ENCODE measurements around the gene YOD1. TPM values are rescaled to one million over a fixed set of nuclear protein-coding genes. Genes with fewer than 3 reads are reported as not detected.

Gene YOD1
- total RNA-seq, 4 donors from 2014 or later: 11.6 to 17.7 (median 13.5) TPM

DNA sequence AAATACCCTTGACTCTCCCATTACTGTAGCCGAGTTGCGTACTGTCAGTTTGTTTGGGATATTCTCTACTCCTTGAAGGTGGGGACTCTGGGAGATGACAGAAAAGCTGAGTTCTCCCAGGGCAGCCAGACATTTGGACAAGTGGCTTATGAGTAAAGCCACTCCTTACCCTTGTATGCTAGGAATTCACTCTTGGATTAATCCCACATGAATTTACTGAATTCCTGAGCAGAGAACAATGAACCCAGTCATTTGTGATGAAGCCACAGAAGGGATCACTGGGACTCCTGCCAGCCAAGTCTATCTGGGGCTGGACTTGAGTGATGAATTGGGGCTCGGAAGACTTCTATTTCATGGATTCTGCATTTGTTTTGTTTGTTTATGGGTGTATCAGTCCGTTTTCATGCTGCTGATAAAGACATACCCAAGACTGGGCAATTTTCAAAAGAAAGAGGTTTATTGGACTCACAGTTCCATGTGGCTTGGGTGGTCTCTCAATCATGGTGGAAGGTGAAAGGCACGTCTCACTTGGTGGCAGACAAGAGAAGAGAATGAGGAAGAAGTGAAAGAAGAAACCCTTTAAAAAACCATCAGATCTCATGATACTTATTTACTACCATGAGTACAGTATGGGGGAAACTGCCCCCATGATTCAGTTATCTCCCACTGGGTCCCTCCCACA lies 43.5 kb downstream of the YOD1 start:
- Histone ChIP-seq H3K27me3 (no peaks in the 10 kb centered on the region), H3K9me3 (no peaks in the 10 kb centered on the region), H3K36me3 (no peaks in the 10 kb centered on the region), H3K27ac (peak overlapping the region; percentile 29 to 86 (median 54)), H3K4me3 (replicated peaks in 1 of 3) (no peak overlapping the region), H3K4me1 (peaks cover 36 to 55% of the 10 kb centered on the region in 2 donors)
- peak; percentile 79 to 89 for DNase-seq
- intact Hi-C loops (cut with DNase I): loop anchor here (10.0 kb wide), 1 partner anchor 67 kb away; no protein-coding TSS in a partner anchor
- peak in 1 of 2 donors; percentile 42 for TF ChIP-seq POLR2A (IDR thresholded peaks at IDR 0.05)
- TF ChIP-seq, protein P1, sequence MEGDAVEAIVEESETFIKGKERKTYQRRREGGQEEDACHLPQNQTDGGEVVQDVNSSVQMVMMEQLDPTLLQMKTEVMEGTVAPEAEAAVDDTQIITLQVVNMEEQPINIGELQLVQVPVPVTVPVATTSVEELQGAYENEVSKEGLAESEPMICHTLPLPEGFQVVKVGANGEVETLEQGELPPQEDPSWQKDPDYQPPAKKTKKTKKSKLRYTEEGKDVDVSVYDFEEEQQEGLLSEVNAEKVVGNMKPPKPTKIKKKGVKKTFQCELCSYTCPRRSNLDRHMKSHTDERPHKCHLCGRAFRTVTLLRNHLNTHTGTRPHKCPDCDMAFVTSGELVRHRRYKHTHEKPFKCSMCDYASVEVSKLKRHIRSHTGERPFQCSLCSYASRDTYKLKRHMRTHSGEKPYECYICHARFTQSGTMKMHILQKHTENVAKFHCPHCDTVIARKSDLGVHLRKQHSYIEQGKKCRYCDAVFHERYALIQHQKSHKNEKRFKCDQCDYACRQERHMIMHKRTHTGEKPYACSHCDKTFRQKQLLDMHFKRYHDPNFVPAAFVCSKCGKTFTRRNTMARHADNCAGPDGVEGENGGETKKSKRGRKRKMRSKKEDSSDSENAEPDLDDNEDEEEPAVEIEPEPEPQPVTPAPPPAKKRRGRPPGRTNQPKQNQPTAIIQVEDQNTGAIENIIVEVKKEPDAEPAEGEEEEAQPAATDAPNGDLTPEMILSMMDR (IDR thresholded peaks at IDR 0.05): no peak
- WGBS, 2 donors: 42 to 62% methylated on average over 5 of the region's 5 CpGs

DNA sequence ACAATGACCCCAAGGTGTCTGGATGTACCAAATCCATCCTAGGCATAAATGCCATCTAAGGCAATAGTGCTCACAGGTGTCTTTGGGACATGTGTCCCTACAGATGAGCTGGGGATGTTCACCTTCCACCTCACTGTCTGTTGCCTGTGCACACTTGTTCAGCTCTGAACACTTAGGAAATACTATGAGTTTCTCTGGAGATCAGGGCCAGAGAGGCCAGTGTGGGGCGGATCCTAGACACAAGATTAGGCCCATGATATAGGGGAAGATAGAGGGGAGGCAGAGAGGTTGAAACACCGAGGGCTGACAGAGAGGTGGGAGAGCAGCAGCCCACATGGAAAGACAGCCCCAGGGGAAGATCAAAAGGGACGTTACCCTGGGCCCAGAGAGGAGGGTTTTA lies 44.1 kb downstream of the YOD1 start:
- H3K4me1 ChIP-seq: peaks cover 41 to 61% of the 10 kb centered on the region in 2 donors
- whole genome bisulfite sequencing, 2 donors: 69% methylated on average over 3 of the region's 3 CpGs
- H3K27ac ChIP-seq: peak overlapping the region; percentile 29 to 86 (median 54)
- DNase-seq: no peak
- intact Hi-C loops (cut with DNase I): loop anchor here (10.0 kb wide), 1 partner anchor 68 kb away; no protein-coding TSS in a partner anchor
- no peaks in the 10 kb centered on the region for H3K9me3 ChIP-seq
- TF ChIP-seq POLR2A (IDR thresholded peaks at IDR 0.05): no peak
- TF ChIP-seq, protein P1 (IDR thresholded peaks at IDR 0.05): no peak
- H3K4me3 ChIP-seq (replicated peaks in 1 of 3): no peak overlapping the region
- no peaks in the 10 kb centered on the region for H3K36me3 ChIP-seq
- H3K27me3 ChIP-seq: no peaks in the 10 kb centered on the region

DNA sequence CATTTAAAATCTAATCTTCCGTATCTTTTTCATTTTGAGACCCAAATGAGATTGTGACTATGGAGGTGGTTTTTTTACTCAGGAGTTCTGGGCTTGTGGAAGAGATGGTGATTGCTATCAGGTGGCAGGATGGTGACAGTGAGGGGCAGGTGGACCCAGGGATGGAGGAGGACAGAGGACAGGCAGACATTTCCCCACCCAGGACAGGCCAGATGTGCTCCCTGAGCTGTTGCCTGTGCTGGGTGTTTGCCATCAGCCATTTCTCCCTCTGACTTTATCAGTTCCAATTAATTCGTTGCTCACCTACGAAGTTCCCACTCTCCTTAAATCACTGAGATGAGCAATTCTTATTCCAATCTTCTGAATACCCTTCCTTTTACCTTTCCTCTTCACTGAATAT lies 44.9 kb downstream of the YOD1 start:
- Histone ChIP-seq H3K9me3 (no peaks in the 10 kb centered on the region), H3K4me1 (peaks cover 43 to 64% of the 10 kb centered on the region in 2 donors), H3K36me3 (no peaks in the 10 kb centered on the region), H3K4me3 (replicated peaks in 1 of 3) (no peak overlapping the region), H3K27me3 (no peaks in the 10 kb centered on the region), H3K27ac (peak overlapping the region in 1 of 3 donors; percentile 54)
- no peak for DNase-seq
- intact Hi-C loops (cut with DNase I): loop anchor here (10.0 kb wide), 1 partner anchor 69 kb away; no protein-coding TSS in a partner anchor
- TF ChIP-seq, protein P1 (IDR thresholded peaks at IDR 0.05): no peak
- no peak for TF ChIP-seq POLR2A (IDR thresholded peaks at IDR 0.05)
- WGBS, 2 donors: 88 to 90% methylated on average over 3 of the region's 3 CpGs

DNA sequence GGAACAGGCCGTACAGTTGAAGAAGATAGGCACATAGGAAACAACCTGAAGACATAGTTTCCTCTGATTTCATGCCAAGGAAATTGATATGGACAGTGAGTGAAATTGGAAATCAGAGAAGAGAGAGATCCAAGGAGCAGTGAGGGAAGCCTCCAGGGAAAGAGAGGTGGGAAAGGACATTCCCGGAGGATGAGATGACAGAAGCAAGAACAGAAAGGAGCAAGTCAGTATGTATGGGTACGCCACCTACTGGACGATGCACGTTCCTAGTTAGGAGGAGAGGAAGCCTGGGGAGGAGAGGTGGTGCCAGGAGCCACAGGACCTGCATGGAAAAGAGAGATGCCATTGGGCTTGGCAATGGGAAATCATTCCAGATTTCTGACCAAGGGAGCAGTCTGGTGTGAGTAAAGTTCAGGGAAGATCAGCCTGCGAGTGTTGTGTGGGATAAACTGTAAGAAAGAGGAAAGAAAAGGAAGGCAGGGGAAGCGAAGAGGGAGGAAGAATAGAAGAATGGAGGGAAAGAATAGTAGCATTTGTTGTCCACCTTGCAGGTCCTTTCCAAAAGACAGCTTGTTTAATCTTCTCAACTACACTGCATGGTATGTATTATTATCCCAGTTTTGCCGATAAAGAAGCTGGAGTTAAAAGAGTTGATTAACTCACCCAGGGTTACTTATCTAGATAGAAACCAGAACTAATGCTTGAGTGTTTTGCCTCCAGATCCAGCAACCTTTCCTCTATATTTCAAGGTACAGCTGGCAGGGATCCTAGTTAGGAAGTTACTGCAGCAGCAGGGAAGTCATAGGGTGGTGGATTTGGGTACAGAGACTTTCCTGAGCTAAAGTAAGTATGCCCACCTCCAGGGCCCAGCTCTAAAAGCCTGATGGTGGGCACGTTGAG lies 45.8 kb downstream of the YOD1 start:
- H3K27me3 ChIP-seq: no peaks in the 10 kb centered on the region
- H3K27ac ChIP-seq: peak overlapping the region; percentile 68 to 81 (median 77)
- WGBS, 2 donors: 50 to 54% methylated on average over 9 of the region's 9 CpGs
- TF ChIP-seq POLR2A (IDR thresholded peaks at IDR 0.05): no peak
- TF ChIP-seq, protein P1 (IDR thresholded peaks at IDR 0.05): peak in 4 of 6 experiments; percentile 16 to 62 (median 53)
- peak; percentile 59 to 70 for DNase-seq
- no peaks in the 10 kb centered on the region for H3K9me3 ChIP-seq
- no peaks in the 10 kb centered on the region for H3K36me3 ChIP-seq
- H3K4me1 ChIP-seq: peaks cover 43 to 64% of the 10 kb centered on the region in 2 donors
- no peak overlapping the region for H3K4me3 ChIP-seq (replicated peaks in 1 of 3)
- intact Hi-C loops (cut with DNase I): loop anchor here (10.0 kb wide), 1 partner anchor 70 kb away; no protein-coding TSS in a partner anchor

Data from thyroid gland (tissue), 4 donors.